Retinal pigment epithelial cell (primary cell): Measurements from ENCODE around the gene TET3.

Experiments used
- DNase-seq: peaks from one replicate; pipeline ENCODE4 v3.0.0-alpha.2; 2010; ENCODE audit warnings: low read depth
- H3K4me3 ChIP-seq: 2 replicates; pipeline ENCODE4 v1.5.1; 2011; ENCODE audit warnings: mild to moderate bottlenecking, low read length, control low read depth, moderate library complexity
- CTCF ChIP-seq: conservative IDR thresholded peaks from 2 replicates; pipeline ENCODE4 v1.5.1; 2011; ENCODE audit warnings: low read depth, low read length, control low read depth, inconsistent platforms

Gene TET3

GRCh38 chr2:74001781-74002504 is 17.2 kb downstream of the TET3 start:
- peak overlapping the region; percentile 47 for H3K4me3 ChIP-seq
- TF ChIP-seq CTCF, result no peak
- no peak for DNase-seq

- TF ChIP-seq CTCF, result no peak
- H3K4me3 ChIP-seq, result peak overlapping the region; percentile 47
- peak; percentile 47 for DNase-seq
Observed at GRCh38 chr2:74002505-74003421, 18.1 kb downstream of the TET3 start.

- peak overlapping the region; percentile 41 for H3K4me3 ChIP-seq
- no peak for DNase-seq
Observed at GRCh38 chr2:74003494-74004211, 18.9 kb downstream of the TET3 start.

GRCh38 chr2:74004212-74005182 is 19.8 kb downstream of the TET3 start:
- no peak overlapping the region for H3K4me3 ChIP-seq
- TF ChIP-seq CTCF, result no peak
- DNase-seq, result no peak

More at GRCh38 chr2:74003494-74004211, 18.9 kb downstream of the TET3 start:
- TF ChIP-seq CTCF, result no peak

- no peak overlapping the region for H3K4me3 ChIP-seq
- DNase-seq, result no peak
- no peak for TF ChIP-seq CTCF
Observed at GRCh38 chr2:74005786-74006185, 21.1 kb downstream of the TET3 start.

GRCh38 chr2:74006459-74006858 is 21.7 kb downstream of the TET3 start:
- no peak for DNase-seq
- H3K4me3 ChIP-seq, result no peak overlapping the region
- no peak for TF ChIP-seq CTCF
